ENCODE data around the gene ATAD3B. TPM values are rescaled to one million over a fixed set of nuclear protein-coding genes. Genes with fewer than 3 reads are reported as not detected.
"Not testable (repeated sequence)": the region's sequence is repeated elsewhere in the genome, so short reads cannot be mapped to it uniquely, and the experiment has no call there.

The ATAD3B gene
- polyA plus RNA-seq, 1 donor: 21.8 TPM

GRCh38 chr1:1511533-1512285 is 40.1 kb downstream of the ATAD3B start, which contains the start of gene ATAD3A:
Gene ATAD3A (plus strand): TSS chr1:1512162. CDS start chr1:1512269, 107 bp downstream.
- H3K4me1 ChIP-seq (ENCODE audit: control insufficient read depth, insufficient read depth, low read length): peaks cover 7% of the 10 kb centered on the region
- H3K27me3 ChIP-seq (ENCODE audit: control insufficient read depth, insufficient read depth, low read length): no peaks in the 10 kb centered on the region
- peak within 1 kb of the TSS; percentile 82 for H3K27ac ChIP-seq (ENCODE audit: low read length)
- H3K4me3 ChIP-seq (ENCODE audit: low read length): peak within 1 kb of the TSS; percentile 84
- WGBS (ENCODE audit: insufficient coverage, low lambda C conversion rate): no CpG with 5 or more reads among the region's 99 CpGs
- peak; percentile 98 to 99 for DNase-seq
- H3K9me3 ChIP-seq (ENCODE audit: control insufficient read depth, low read depth, low read length): no peaks in the 10 kb centered on the region
- H3K36me3 ChIP-seq (ENCODE audit: control insufficient read depth, insufficient read depth, low read length): peaks cover 2% of the 10 kb centered on the region

DNA sequence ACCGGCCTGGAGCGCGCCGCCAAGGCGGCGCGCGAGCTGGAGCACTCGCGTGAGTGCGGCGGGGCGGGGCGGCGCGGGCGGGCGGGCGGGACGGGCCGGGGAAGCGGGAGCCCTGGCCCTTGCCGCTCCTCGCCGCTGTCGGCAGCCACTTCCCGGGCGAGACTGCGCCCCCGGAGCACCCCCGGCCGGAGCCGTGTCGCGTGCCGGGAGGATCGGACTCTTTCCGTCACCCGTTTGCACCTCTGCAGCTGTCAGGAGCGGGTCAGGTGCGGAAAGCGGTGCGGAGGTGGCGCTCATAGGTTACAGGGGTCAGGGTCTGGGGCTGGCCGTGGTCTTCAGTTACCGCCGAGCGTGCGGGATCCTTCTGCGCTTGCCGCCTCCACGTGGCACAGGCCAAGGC is 40.9 kb downstream of the ATAD3B start:
- not testable (repeated sequence) for H3K36me3 ChIP-seq (ENCODE audit: control insufficient read depth, insufficient read depth, low read length); H3K4me1 ChIP-seq (ENCODE audit: control insufficient read depth, insufficient read depth, low read length); H3K27me3 ChIP-seq (ENCODE audit: control insufficient read depth, insufficient read depth, low read length); H3K9me3 ChIP-seq (ENCODE audit: control insufficient read depth, low read depth, low read length); H3K27ac ChIP-seq (ENCODE audit: low read length); DNase-seq
- peak overlapping the region; percentile 46 for H3K4me3 ChIP-seq (ENCODE audit: low read length)
- no CpG with 5 or more reads among the region's 52 CpGs for WGBS (ENCODE audit: insufficient coverage, low lambda C conversion rate)

GRCh38 chr1:1513675-1514074 is 42.1 kb downstream of the ATAD3B start:
- H3K36me3 ChIP-seq (ENCODE audit: control insufficient read depth, insufficient read depth, low read length): peaks cover 12% of the 10 kb centered on the region
- not testable (repeated sequence) for H3K27ac ChIP-seq (ENCODE audit: low read length); H3K4me3 ChIP-seq (ENCODE audit: low read length); H3K27me3 ChIP-seq (ENCODE audit: control insufficient read depth, insufficient read depth, low read length); H3K4me1 ChIP-seq (ENCODE audit: control insufficient read depth, insufficient read depth, low read length); H3K9me3 ChIP-seq (ENCODE audit: control insufficient read depth, low read depth, low read length); DNase-seq
- WGBS (ENCODE audit: insufficient coverage, low lambda C conversion rate): no CpG with 5 or more reads among the region's 18 CpGs

GRCh38 chr1:1514376-1514775 is 42.8 kb downstream of the ATAD3B start:
- not testable (repeated sequence) for H3K4me3 ChIP-seq (ENCODE audit: low read length); H3K4me1 ChIP-seq (ENCODE audit: control insufficient read depth, insufficient read depth, low read length); H3K9me3 ChIP-seq (ENCODE audit: control insufficient read depth, low read depth, low read length); H3K27me3 ChIP-seq (ENCODE audit: control insufficient read depth, insufficient read depth, low read length); DNase-seq; H3K27ac ChIP-seq (ENCODE audit: low read length)
- no CpG with 5 or more reads among the region's 16 CpGs for WGBS (ENCODE audit: insufficient coverage, low lambda C conversion rate)
- peaks cover 13% of the 10 kb centered on the region for H3K36me3 ChIP-seq (ENCODE audit: control insufficient read depth, insufficient read depth, low read length)

- 100% methylated on average over 1 of the region's 14 CpGs for WGBS (ENCODE audit: insufficient coverage, low lambda C conversion rate)
- not testable (repeated sequence) for H3K4me3 ChIP-seq (ENCODE audit: low read length); DNase-seq; H3K9me3 ChIP-seq (ENCODE audit: control insufficient read depth, low read depth, low read length); H3K27me3 ChIP-seq (ENCODE audit: control insufficient read depth, insufficient read depth, low read length); H3K4me1 ChIP-seq (ENCODE audit: control insufficient read depth, insufficient read depth, low read length); H3K27ac ChIP-seq (ENCODE audit: low read length)
- H3K36me3 ChIP-seq (ENCODE audit: control insufficient read depth, insufficient read depth, low read length): peaks cover 16% of the 10 kb centered on the region
These were observed 45.4 kb downstream of the ATAD3B start for GRCh38 chr1:1516923-1517322.

DNA sequence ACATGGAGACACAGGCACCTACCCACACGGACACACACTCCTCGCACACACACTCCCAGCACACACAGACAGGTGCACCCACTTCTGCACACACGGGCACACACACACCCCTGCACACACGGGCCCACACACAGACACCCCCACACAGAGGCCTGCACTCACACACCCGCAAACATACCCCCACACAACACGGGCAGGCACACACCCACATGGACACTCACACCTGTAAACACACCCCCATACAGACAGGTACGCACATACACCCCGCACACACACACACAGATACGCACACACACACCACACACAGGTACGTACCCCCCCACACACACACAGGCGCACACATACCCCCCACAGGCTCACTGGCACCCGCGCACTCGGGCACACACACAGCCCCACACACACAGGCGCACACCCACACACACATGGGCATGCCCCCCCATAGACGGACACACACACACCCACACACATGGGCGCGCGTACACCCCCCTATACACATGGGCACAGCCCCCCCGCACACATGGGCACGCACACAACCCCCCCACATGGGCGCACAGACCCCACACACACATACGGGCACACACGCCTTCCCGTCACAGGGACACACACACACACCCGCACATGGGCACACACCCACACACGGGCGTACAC is 46.5 kb downstream of the ATAD3B start:
- WGBS (ENCODE audit: insufficient coverage, low lambda C conversion rate): no CpG with 5 or more reads among the region's 28 CpGs
- Histone ChIP-seq H3K4me3 (ENCODE audit: low read length) (no peak overlapping the region), H3K9me3 (ENCODE audit: control insufficient read depth, low read depth, low read length) (no peaks in the 10 kb centered on the region), H3K27me3 (ENCODE audit: control insufficient read depth, insufficient read depth, low read length) (no peaks in the 10 kb centered on the region), H3K36me3 (ENCODE audit: control insufficient read depth, insufficient read depth, low read length) (peaks cover 16% of the 10 kb centered on the region), H3K27ac (ENCODE audit: low read length) (no peak overlapping the region), H3K4me1 (ENCODE audit: control insufficient read depth, insufficient read depth, low read length) (no peaks in the 10 kb centered on the region)
- no peak for DNase-seq

GRCh38 chr1:1518621-1519007 is 47.0 kb downstream of the ATAD3B start:
- H3K4me3 ChIP-seq (ENCODE audit: low read length); H3K27ac ChIP-seq (ENCODE audit: low read length); H3K9me3 ChIP-seq (ENCODE audit: control insufficient read depth, low read depth, low read length); H3K27me3 ChIP-seq (ENCODE audit: control insufficient read depth, insufficient read depth, low read length); H3K4me1 ChIP-seq (ENCODE audit: control insufficient read depth, insufficient read depth, low read length); DNase-seq: not testable (repeated sequence)
- peaks cover 16% of the 10 kb centered on the region for H3K36me3 ChIP-seq (ENCODE audit: control insufficient read depth, insufficient read depth, low read length)
- no CpG with 5 or more reads among the region's 19 CpGs for WGBS (ENCODE audit: insufficient coverage, low lambda C conversion rate)

GRCh38 chr1:1519805-1520505 is 48.4 kb downstream of the ATAD3B start:
- not testable (repeated sequence) for H3K27ac ChIP-seq (ENCODE audit: low read length); H3K27me3 ChIP-seq (ENCODE audit: control insufficient read depth, insufficient read depth, low read length); H3K4me1 ChIP-seq (ENCODE audit: control insufficient read depth, insufficient read depth, low read length); H3K4me3 ChIP-seq (ENCODE audit: low read length); DNase-seq; H3K9me3 ChIP-seq (ENCODE audit: control insufficient read depth, low read depth, low read length)
- no CpG with 5 or more reads among the region's 51 CpGs for WGBS (ENCODE audit: insufficient coverage, low lambda C conversion rate)
- peaks cover 18% of the 10 kb centered on the region for H3K36me3 ChIP-seq (ENCODE audit: control insufficient read depth, insufficient read depth, low read length)

DNA sequence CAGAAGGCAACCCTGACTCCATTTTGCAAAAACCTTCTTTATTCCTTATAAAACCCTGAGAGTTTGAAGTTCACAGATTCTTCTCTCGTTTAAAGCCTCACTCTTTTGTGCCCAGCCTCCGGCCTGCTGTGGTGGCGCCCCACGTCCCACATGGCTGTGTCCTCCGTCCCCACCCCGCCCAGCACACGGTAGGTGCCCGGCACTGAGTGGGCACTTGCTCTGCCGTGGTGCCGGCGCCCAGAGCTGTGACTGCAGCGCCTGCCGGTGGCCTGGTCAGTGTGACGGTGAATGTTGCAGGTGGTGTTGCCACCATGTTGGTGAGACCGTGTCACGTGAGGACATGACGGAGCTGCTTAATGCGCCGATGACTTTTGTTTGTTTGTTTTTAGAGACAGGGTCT is 49.8 kb downstream of the ATAD3B start:
- peaks cover 23% of the 10 kb centered on the region for H3K36me3 ChIP-seq (ENCODE audit: control insufficient read depth, insufficient read depth, low read length)
- no CpG with 5 or more reads among the region's 19 CpGs for WGBS (ENCODE audit: insufficient coverage, low lambda C conversion rate)
- no peak overlapping the region for H3K27ac ChIP-seq (ENCODE audit: low read length)
- no peak overlapping the region for H3K4me3 ChIP-seq (ENCODE audit: low read length)
- no peaks in the 10 kb centered on the region for H3K4me1 ChIP-seq (ENCODE audit: control insufficient read depth, insufficient read depth, low read length)
- H3K27me3 ChIP-seq (ENCODE audit: control insufficient read depth, insufficient read depth, low read length): no peaks in the 10 kb centered on the region
- no peaks in the 10 kb centered on the region for H3K9me3 ChIP-seq (ENCODE audit: control insufficient read depth, low read depth, low read length)
- DNase-seq: no peak

GRCh38 chr1:1522536-1522935 is 51.0 kb downstream of the ATAD3B start:
- not testable (repeated sequence) for H3K9me3 ChIP-seq (ENCODE audit: control insufficient read depth, low read depth, low read length); H3K4me3 ChIP-seq (ENCODE audit: low read length); H3K4me1 ChIP-seq (ENCODE audit: control insufficient read depth, insufficient read depth, low read length); DNase-seq; H3K27ac ChIP-seq (ENCODE audit: low read length); H3K27me3 ChIP-seq (ENCODE audit: control insufficient read depth, insufficient read depth, low read length)
- WGBS (ENCODE audit: insufficient coverage, low lambda C conversion rate): 100% methylated on average over 2 of the region's 30 CpGs
- peaks cover 24% of the 10 kb centered on the region for H3K36me3 ChIP-seq (ENCODE audit: control insufficient read depth, insufficient read depth, low read length)
